B cell (primary cell): Measurements from ENCODE around the gene KPNA5. TPM values are rescaled to one million over a fixed set of nuclear protein-coding genes. Genes with fewer than 3 reads are reported as not detected.

Source experiments
- ATAC-seq: fragments of 200-7000 bp; cut with Tn5 transposase; one replicate; pipeline ENCODE4 v1.10.0; 2021; ENCODE audit warnings: low read depth, mild to moderate bottlenecking, moderate number of reproducible peaks, moderate library complexity
- CTCF ChIA-PET: fragments of 350-600 bp; sonication (Branson Sonifier 250); formaldehyde crosslinking; loops from one replicate; lab custom pipeline; 2021; ENCODE audit warnings: antibody characterized with exemption, inconsistent platforms; lab: Charles Lee
- POLR2A ChIA-PET: fragments of 350-600 bp; sonication (Branson Sonifier 250); formaldehyde crosslinking; loops from one replicate; lab custom pipeline; 2021; ENCODE audit warnings: antibody characterized with exemption; lab: Charles Lee
- DNase-seq: peaks from one replicate; pipeline ENCODE4 v3.0.0; 2013
- H2AFZ ChIP-seq: 2 replicates; pipeline ENCODE4 v1.6.1; 2012; ENCODE audit warnings: mild to moderate bottlenecking, low read depth, low read length; ENCODE audit not compliant: insufficient read depth, poor library complexity, severe bottlenecking
- H3K27ac ChIP-seq, 2 donors: 1 replicate in 1 of 2; 2 replicates in 1 of 2; pipeline ENCODE4 v1.5.1; 2012 to 2013; ENCODE audit warnings: low read length in 2 of 2, mild to moderate bottlenecking in 2 of 2, moderate library complexity in 1 of 2
- H3K27me3 ChIP-seq, 4 experiments: fragments of 200-600 bp in 1 of 4; sonication (generic) in 1 of 4; replicated peaks in 1 of 4; 1 replicate in 2 of 4; 2 replicates in 2 of 4; pipeline versions ENCODE4 v1.6.1 to v1.7.0; 2013 to 2016; ENCODE audit warnings: low read length in 3 of 4, mild to moderate bottlenecking in 2 of 4, mixed read lengths in 1 of 4, moderate library complexity in 1 of 4; ENCODE audit not compliant: insufficient read depth in 4 of 4, control insufficient read depth in 3 of 4; ENCODE audit errors: control extremely low read depth in 1 of 4
- H3K36me3 ChIP-seq, 2 experiments: replicated peaks in 1 of 2; 1 replicate in 1 of 2; 2 replicates in 1 of 2; pipeline versions ENCODE4 v1.6.1 to v1.7.1; 2013; ENCODE audit warnings: low read length in 1 of 2; ENCODE audit not compliant: insufficient read depth in 2 of 2, control insufficient read depth in 1 of 2; ENCODE audit errors: control extremely low read depth in 1 of 2, extremely low read depth in 1 of 2
- H3K4me1 ChIP-seq, 2 donors: fragments of 200-600 bp in 1 of 2; sonication (generic) in 1 of 2; 1 replicate in 1 of 2; 2 replicates in 1 of 2; pipeline versions ENCODE4 v1.5.1 to v1.6.1; 2013 to 2017; ENCODE audit warnings: low read length in 2 of 2; ENCODE audit not compliant: control insufficient read depth in 2 of 2, insufficient read depth in 2 of 2
- H3K4me2 ChIP-seq: replicated peaks from 2 replicates; pipeline ENCODE3; 2012; ENCODE audit warnings: mild to moderate bottlenecking, low read depth, low read length; ENCODE audit not compliant: poor library complexity, severe bottlenecking
- H3K4me3 ChIP-seq, 5 experiments: fragments of 200-600 bp in 1 of 5; sonication (generic) in 1 of 5; 1 replicate in 3 of 5; 2 replicates in 2 of 5; pipeline versions ENCODE4 v1.5.1 to v1.7.0; 2011 to 2016; ENCODE audit warnings: low read length in 4 of 5, mild to moderate bottlenecking in 4 of 5, low read depth in 2 of 5, control low read depth in 1 of 5, moderate library complexity in 1 of 5; ENCODE audit not compliant: insufficient read depth in 1 of 5; ENCODE audit errors: control extremely low read depth in 1 of 5, extremely low read depth in 1 of 5
- H3K79me2 ChIP-seq: fragments of 200-600 bp; sonication (generic); one replicate; pipeline ENCODE4 v1.6.0; 2016; ENCODE audit warnings: low read length; ENCODE audit not compliant: control insufficient read depth, insufficient read depth
- H3K9ac ChIP-seq: fragments of 200-600 bp; sonication (generic); 2 replicates; pipeline ENCODE4 v1.6.1; 2017; ENCODE audit warnings: mild to moderate bottlenecking, low read length, moderate library complexity
- H3K9me3 ChIP-seq, 3 donors: one replicate each; pipeline versions ENCODE4 v1.6.1 to v1.7.1; 2013; ENCODE audit warnings: low read length in 2 of 3; ENCODE audit not compliant: control insufficient read depth in 2 of 3, insufficient read depth in 1 of 3; ENCODE audit errors: control extremely low read depth in 1 of 3
- H4K20me1 ChIP-seq: 2 replicates; pipeline ENCODE4 v1.6.0; 2012; ENCODE audit warnings: mild to moderate bottlenecking, low read length; ENCODE audit not compliant: insufficient read depth, control insufficient read depth, poor library complexity, severe bottlenecking
- H3K27ac Mint-ChIP-seq: one replicate; pipeline ENCODE4 v1.8.0; 2021; ENCODE audit warnings: mixed read lengths
- H3K27me3 Mint-ChIP-seq: one replicate; pipeline ENCODE4 v1.8.0; 2021; ENCODE audit warnings: mixed read lengths
- H3K4me1 Mint-ChIP-seq: one replicate; pipeline ENCODE4 v1.8.0; 2021; ENCODE audit warnings: mixed read lengths
- H3K4me3 Mint-ChIP-seq: one replicate; pipeline ENCODE4 v1.8.0; 2021; ENCODE audit warnings: mixed read lengths
- H3K9me3 Mint-ChIP-seq: one replicate; pipeline ENCODE4 v1.8.0; 2022; ENCODE audit warnings: mixed read lengths; ENCODE audit not compliant: insufficient read depth
- EZH2 ChIP-seq: IDR thresholded peaks from 2 replicates; pipeline ENCODE4 v1.6.1; 2012; ENCODE audit warnings: borderline replicate concordance, low read depth, mild to moderate bottlenecking, moderate library complexity, low read length; ENCODE audit not compliant: insufficient read depth, poor library complexity, severe bottlenecking
- WGBS: methylation state at CpG from one replicate; pipeline ENCODE4 v1.1.5; 2013; ENCODE audit warnings: missing lambda C conversion rate; ENCODE audit not compliant: insufficient coverage; 5-methylcytosine and 5-hydroxymethylcytosine counted together
- intact Hi-C: fragments of 100-400 bp; cut with micrococcal nuclease; formaldehyde crosslinking; loops from one replicate; pipeline ENCODE4 v1.10.0; 2022
- polyA plus RNA-seq: library from polyadenylated mRNA; depleted of rRNA; stranded (reverse); fragments of >200 nt; gene quantifications from 2 replicates; pipeline ENCODE4 v1.2.3, GENCODE V29; 2012
- total RNA-seq, 2 donors: library from RNA; stranded (reverse); fragments of 120-200 nt in 1 of 2; gene quantifications; 1 replicate in 1 of 2; 2 replicates in 1 of 2; pipeline versions ENCODE4 v1.2.3 to v1.2.4, GENCODE V29; 2013 to 2022
- TF ChIP-seq, protein P1 (sequence below): fragments of 200-600 bp; IDR thresholded peaks from one replicate; pipeline ENCODE4 v1.8.0; 2022; ENCODE audit warnings: antibody characterized with exemption, mild to moderate bottlenecking

KPNA5 gene
- total and polyA plus RNA-seq, 2 donors (not counting 1 experiment from before 2014, with no cell fraction given), result 6.9 to 41.7 TPM

GRCh38 chr6:116633685-116634084 lies 47.3 kb upstream of the KPNA5 start:
- Histone ChIP-seq H3K36me3 (peaks cover 6 to 20% of the 10 kb centered on the region in 2 experiments), H3K4me1 (peaks cover 6 to 16% of the 10 kb centered on the region in 2 donors), H3K9ac (no peak overlapping the region), H3K9me3 (no peaks in the 10 kb centered on the region), H2AFZ (no peak overlapping the region), H3K27ac (no peak overlapping the region), H3K4me3 (no peak overlapping the region), H3K27me3 (no peaks in the 10 kb centered on the region), H3K4me2 (no peak overlapping the region), H3K79me2 (no peaks in the 10 kb centered on the region), H4K20me1 (no peaks in the 10 kb centered on the region)
- ATAC-seq, result no peak
- intact Hi-C loops, result no loop called here
- no peak for TF ChIP-seq EZH2
- TF ChIP-seq, protein P1, sequence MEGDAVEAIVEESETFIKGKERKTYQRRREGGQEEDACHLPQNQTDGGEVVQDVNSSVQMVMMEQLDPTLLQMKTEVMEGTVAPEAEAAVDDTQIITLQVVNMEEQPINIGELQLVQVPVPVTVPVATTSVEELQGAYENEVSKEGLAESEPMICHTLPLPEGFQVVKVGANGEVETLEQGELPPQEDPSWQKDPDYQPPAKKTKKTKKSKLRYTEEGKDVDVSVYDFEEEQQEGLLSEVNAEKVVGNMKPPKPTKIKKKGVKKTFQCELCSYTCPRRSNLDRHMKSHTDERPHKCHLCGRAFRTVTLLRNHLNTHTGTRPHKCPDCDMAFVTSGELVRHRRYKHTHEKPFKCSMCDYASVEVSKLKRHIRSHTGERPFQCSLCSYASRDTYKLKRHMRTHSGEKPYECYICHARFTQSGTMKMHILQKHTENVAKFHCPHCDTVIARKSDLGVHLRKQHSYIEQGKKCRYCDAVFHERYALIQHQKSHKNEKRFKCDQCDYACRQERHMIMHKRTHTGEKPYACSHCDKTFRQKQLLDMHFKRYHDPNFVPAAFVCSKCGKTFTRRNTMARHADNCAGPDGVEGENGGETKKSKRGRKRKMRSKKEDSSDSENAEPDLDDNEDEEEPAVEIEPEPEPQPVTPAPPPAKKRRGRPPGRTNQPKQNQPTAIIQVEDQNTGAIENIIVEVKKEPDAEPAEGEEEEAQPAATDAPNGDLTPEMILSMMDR, result no peak
- H3K27me3 Mint-ChIP-seq, result no peaks in the 10 kb centered on the region
- CTCF ChIA-PET, result no interaction called here
- POLR2A ChIA-PET, result no interaction called here
- no peak overlapping the region for H3K4me3 Mint-ChIP-seq
- DNase-seq, result no peak
- H3K9me3 Mint-ChIP-seq, result no peaks in the 10 kb centered on the region
- 88% methylated on average over 1 of the region's 2 CpGs for WGBS
- H3K4me1 Mint-ChIP-seq, result peaks cover 20% of the 10 kb centered on the region
- H3K27ac Mint-ChIP-seq, result no peak overlapping the region

DNA sequence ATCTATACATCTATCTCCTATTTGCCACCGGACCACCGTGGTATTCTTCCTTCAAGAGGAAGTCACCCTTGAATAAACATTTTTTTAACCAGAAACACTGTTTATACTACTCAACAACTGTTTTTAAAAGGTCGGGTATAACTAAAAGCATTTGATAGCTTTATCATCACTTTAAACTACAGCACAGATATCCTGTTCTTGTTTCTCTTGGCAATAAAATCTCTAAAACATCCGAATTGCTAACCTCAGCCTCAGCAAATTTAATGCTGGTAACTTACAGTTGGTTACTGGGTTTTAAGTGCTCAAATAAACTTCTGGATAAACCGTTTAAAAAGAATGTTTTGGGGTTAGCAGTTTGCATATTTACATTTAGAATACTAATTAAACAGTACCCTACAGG lies 32.9 kb upstream of the KPNA5 start:
- POLR2A ChIA-PET, result no interaction called here
- H3K36me3 ChIP-seq, result peaks cover 3 to 35% of the 10 kb centered on the region in 2 experiments
- CTCF ChIA-PET, result interaction anchor here (0.7 to 5.0 kb wide), 7 partner anchors 77 to 360 kb away, joined by 3 to 26 read pairs (median 3); partner anchors contain the start of gene RWDD1

More for the DNA sequence above, 32.9 kb upstream of the KPNA5 start:
- H3K4me3 ChIP-seq, result no peak overlapping the region
- TF ChIP-seq, protein P1, result no peak
- no peak for TF ChIP-seq EZH2
- no peaks in the 10 kb centered on the region for H3K79me2 ChIP-seq
- Mint-ChIP-seq H3K27me3 (no peaks in the 10 kb centered on the region), H3K9me3 (no peaks in the 10 kb centered on the region), H3K4me1 (no peaks in the 10 kb centered on the region), H3K27ac (no peak overlapping the region), H3K4me3 (no peak overlapping the region)
- H3K9ac ChIP-seq, result no peak overlapping the region
- intact Hi-C loops, result loop anchor here (5.0 kb wide), 2 partner anchors 66 to 361 kb away; no protein-coding TSS in a partner anchor
- no peak overlapping the region for H2AFZ ChIP-seq
- no peaks in the 10 kb centered on the region for H3K4me1 ChIP-seq
- no peak overlapping the region for H3K4me2 ChIP-seq
- no peaks in the 10 kb centered on the region for H3K9me3 ChIP-seq
- DNase-seq (no peak), ATAC-seq (no peak)
- WGBS, result 20% methylated on average over 1 of the region's 5 CpGs
- H4K20me1 ChIP-seq, result no peaks in the 10 kb centered on the region
- H3K27me3 ChIP-seq, result no peaks in the 10 kb centered on the region
- H3K27ac ChIP-seq, result no peak overlapping the region
